Colonic mucosa (tissue), 4 donors: ENCODE data around the gene CHD5. TPM values are rescaled to one million over a fixed set of nuclear protein-coding genes. Genes with fewer than 3 reads are reported as not detected.
A peak's percentile ranks its signal among the peaks of the same experiment; 100 is the strongest.

ENCODE experiments used
- DNase-seq: peaks from one replicate; pipeline ENCODE4 v3.0.0-alpha.2; 2020
- H3K27ac ChIP-seq: fragments of 200-600 bp; one replicate; pipeline ENCODE4 v1.8.0; 2021
- H3K27me3 ChIP-seq: fragments of 200-600 bp; one replicate; pipeline ENCODE4 v1.8.0; 2021
- H3K36me3 ChIP-seq: fragments of 200-600 bp; one replicate; pipeline ENCODE4 v1.8.0; 2021
- H3K4me1 ChIP-seq: fragments of 200-600 bp; one replicate; pipeline ENCODE4 v1.8.0; 2021; ENCODE audit warnings: mild to moderate bottlenecking
- H3K4me3 ChIP-seq: fragments of 200-600 bp; one replicate; pipeline ENCODE4 v1.8.0; 2021
- H3K9ac ChIP-seq, 2 donors: one replicate each; pipeline ENCODE4 v1.7.0; 2013; ENCODE audit warnings: control low read depth in 2 of 2, low read depth in 2 of 2, low read length in 2 of 2
- H3K9me3 ChIP-seq: fragments of 200-600 bp; one replicate; pipeline ENCODE4 v1.8.0; 2021
- CTCF ChIP-seq: fragments of 200-600 bp; IDR thresholded peaks from one replicate; pipeline ENCODE4 v1.8.0; 2022; ENCODE audit warnings: antibody characterized with exemption, mild to moderate bottlenecking
- intact Hi-C: fragments of 100-400 bp; cut with DNase I; formaldehyde crosslinking; loops from one replicate; pipeline ENCODE4 v1.14.1; 2022
- total RNA-seq, 2 donors: library from RNA; stranded (reverse); fragmentation: NEBNext Ultra II Directional in 1 of 2; extraction: Animal tissue kit (Norgen Biotek cat#: 25700) in 1 of 2; gene quantifications; one replicate each; pipeline ENCODE4 v1.2.1, GENCODE V29; 2021
- donor health status: healthy.
- donor health status: DM: no; HTN: no; CAD: no.
- donor health status: DM: no; HTN: no; CAD: no.

CHD5 gene
- total RNA-seq, 2 donors from 2014 or later = 0.35 to 0.69 TPM

- H3K27ac ChIP-seq = no peak overlapping the region
- H3K4me3 ChIP-seq = peak overlapping the region; percentile 65
- no peak for TF ChIP-seq CTCF
- H3K27me3 ChIP-seq = no peaks in the 10 kb centered on the region
- H3K9ac ChIP-seq = peak overlapping the region in 1 of 2 donors; percentile 71
- H3K4me1 ChIP-seq = peaks cover 12% of the 10 kb centered on the region
- no peaks in the 10 kb centered on the region for H3K9me3 ChIP-seq
- no peaks in the 10 kb centered on the region for H3K36me3 ChIP-seq
- DNase-seq = no peak
- intact Hi-C loops = no loop called here
Measured at GRCh38 chr1:6207075-6207885, 27.2 kb upstream of the CHD5 start.

GRCh38 chr1:6206520-6206855 is 26.4 kb upstream of the CHD5 start:
- Histone ChIP-seq H3K4me1 (peaks cover 12% of the 10 kb centered on the region), H3K36me3 (no peaks in the 10 kb centered on the region), H3K27ac (no peak overlapping the region), H3K9ac (peak overlapping the region; percentile 71 to 73), H3K4me3 (peak overlapping the region; percentile 65), H3K27me3 (no peaks in the 10 kb centered on the region), H3K9me3 (no peaks in the 10 kb centered on the region)
- no peak for TF ChIP-seq CTCF
- DNase-seq = no peak
- intact Hi-C loops = no loop called here

- Histone ChIP-seq H3K9ac (peak within 1 kb of the TSS; percentile 71 to 73), H3K36me3 (no peaks in the 10 kb centered on the region), H3K9me3 (no peaks in the 10 kb centered on the region), H3K27ac (peak within 1 kb of the TSS; percentile 86), H3K4me1 (peaks cover 12% of the 10 kb centered on the region), H3K4me3 (peak within 1 kb of the TSS; percentile 65), H3K27me3 (no peaks in the 10 kb centered on the region)
- peak; percentile 70 for DNase-seq
- intact Hi-C loops = no loop called here
- no peak for TF ChIP-seq CTCF
Measured at GRCh38 chr1:6205849-6206519, 25.9 kb upstream of the CHD5 start, which contains the start of gene RNF207. RNF207 (plus strand) TSS chr1:6206119; CDS start chr1:6206536, 417 bp downstream.

- H3K36me3 ChIP-seq = no peaks in the 10 kb centered on the region
- no peak overlapping the region for H3K4me3 ChIP-seq
- no peak for TF ChIP-seq CTCF
- no peak for DNase-seq
- H3K27ac ChIP-seq = no peak overlapping the region
- H3K27me3 ChIP-seq = no peaks in the 10 kb centered on the region
- intact Hi-C loops = no loop called here
- peaks cover 9% of the 10 kb centered on the region for H3K4me1 ChIP-seq
- no peak overlapping the region for H3K9ac ChIP-seq
- no peaks in the 10 kb centered on the region for H3K9me3 ChIP-seq
Measured at GRCh38 chr1:6202256-6202655, 22.1 kb upstream of the CHD5 start.

GRCh38 chr1:6200188-6200809 is 20.2 kb upstream of the CHD5 start:
- Histone ChIP-seq H3K4me3 (peak overlapping the region; percentile 100), H3K27ac (peak overlapping the region; percentile 47), H3K9ac (no peak overlapping the region), H3K27me3 (no peaks in the 10 kb centered on the region), H3K4me1 (peaks cover 11% of the 10 kb centered on the region), H3K36me3 (no peaks in the 10 kb centered on the region), H3K9me3 (no peaks in the 10 kb centered on the region)
- TF ChIP-seq CTCF = no peak
- no peak for DNase-seq
- intact Hi-C loops = no loop called here
